HG03565 (cell line): ENCODE data around the gene SLC6A19.

Experiments
- ATAC-seq: cut with Tn5 transposase; IDR thresholded peaks from one replicate; pipeline ENCODE4 v1.9.1; 2021; ENCODE audit warnings: mild to moderate bottlenecking, moderate library complexity; ENCODE audit not compliant: unreplicated experiment

SLC6A19 gene

GRCh38 chr5:1165864-1166263 is 35.5 kb upstream of the SLC6A19 start:
- ATAC-seq: no peak

DNA sequence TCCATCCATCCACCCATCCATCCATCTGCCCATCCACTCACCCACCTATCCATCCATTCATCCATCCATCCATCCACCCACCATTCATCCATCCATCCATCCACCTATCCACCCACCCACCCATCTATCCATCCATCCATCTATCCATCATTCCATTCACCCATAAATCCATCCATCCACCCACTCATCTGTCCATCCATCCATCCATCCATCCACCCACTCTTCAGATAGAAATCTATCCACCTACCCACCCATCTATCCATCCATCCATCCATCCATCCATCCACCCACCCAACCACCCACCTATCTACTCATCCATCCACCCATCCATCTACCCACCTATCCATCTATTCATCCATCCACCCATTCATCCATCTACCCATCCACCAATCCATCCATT is 35.0 kb upstream of the SLC6A19 start:
- no peak for ATAC-seq

GRCh38 chr5:1167361-1167727 is 34.1 kb upstream of the SLC6A19 start:
- no peak for ATAC-seq

- ATAC-seq: peak; percentile 59
Measured at GRCh38 chr5:1167728-1168709, 33.4 kb upstream of the SLC6A19 start.

- ATAC-seq: no peak
Measured at GRCh38 chr5:1168796-1169195, 32.6 kb upstream of the SLC6A19 start.

- ATAC-seq: no peak
Measured at GRCh38 chr5:1169211-1170115, 31.9 kb upstream of the SLC6A19 start.

DNA sequence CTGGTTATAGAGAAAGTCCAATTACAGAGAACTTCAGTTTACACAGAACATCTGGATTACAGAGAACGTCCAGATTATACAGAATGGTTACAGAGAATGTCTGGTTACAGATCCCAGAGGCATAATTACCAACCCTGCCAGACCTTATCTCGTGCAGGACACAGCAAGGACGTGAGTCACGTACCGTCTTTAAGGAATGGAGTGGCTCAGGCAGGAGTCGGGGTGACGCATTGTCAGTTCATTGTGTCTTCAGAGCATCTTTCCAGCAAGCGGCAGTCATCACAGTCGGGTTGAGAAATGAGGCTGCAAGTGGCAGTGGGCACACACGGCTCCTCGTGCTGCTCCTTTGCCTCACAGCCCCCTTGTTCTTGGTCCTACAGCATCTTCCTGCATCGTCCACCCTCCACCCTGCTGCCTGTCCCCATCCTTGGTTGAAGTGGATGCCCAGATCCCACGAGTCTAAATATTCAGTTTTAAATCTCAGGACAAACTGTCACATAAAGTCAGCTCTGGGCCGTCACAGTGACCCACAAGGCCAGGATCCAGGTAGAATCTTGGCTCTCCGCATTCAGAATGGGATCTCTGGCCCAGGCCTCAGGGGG is 30.0 kb upstream of the SLC6A19 start:
- no peak for ATAC-seq

DNA sequence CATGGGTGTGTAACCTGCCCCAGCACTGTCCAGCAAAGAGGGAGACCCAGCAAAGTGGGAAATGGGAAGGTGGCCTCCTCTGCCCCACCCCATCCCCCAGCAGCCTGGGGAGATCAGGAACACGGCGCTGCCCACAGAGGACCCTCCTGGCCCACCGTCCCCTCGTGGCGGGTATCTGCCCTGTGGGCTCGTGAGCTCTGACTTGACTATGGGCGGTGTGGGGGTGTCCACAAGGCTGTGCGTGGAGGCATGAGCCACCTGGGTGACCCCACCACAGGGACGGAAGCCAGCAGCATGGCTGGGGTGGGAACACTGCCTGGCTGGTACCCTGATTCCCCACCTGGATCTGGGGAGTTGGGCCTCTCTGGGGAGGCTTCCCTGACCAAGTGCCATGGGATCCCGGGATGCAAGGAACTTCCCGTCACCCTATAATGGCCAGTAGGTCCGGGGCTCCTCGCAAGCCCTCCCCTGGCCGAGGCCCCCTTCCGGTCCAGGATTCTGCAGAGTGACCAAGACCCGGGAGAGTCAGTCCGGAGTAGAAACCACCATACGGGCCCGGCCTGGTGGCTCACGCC is 29.3 kb upstream of the SLC6A19 start:
- ATAC-seq: no peak

DNA sequence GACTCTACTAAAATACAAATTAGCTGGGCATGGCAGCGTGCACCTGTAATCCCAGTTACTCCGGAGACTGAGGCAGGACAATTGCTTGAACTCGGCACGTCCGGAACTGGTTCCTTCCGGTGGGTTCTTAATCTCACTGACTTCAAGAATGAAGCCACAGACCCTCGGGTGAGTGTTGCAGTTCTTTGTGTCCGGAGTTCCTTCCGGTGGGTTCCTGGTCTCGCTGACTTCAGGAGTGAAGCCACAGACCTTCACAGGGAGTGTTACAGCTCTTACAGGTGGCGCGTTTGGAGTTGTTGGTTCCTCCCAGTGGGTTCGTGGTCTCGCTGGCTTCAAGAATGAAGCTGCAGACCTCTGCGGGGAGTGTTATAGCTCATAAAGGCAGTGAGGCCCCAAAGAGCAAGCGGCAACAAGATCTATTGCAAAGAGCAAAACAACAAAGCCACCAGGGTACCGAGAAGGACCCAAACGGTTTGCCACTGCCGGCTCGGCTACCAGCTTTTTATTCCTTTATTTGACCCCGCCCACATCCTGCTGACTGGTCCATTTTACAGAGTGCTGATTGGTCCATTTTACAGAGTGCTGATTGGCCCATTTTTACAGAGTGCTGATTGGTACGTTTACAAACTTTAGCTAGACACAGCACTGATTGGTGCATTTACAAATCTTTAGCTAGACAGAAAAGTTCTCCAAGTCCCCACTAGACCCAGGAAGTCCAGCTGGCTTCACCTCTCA is 28.6 kb upstream of the SLC6A19 start:
- ATAC-seq: no peak

- no peak for ATAC-seq
Measured at GRCh38 chr5:1173485-1174070, 27.8 kb upstream of the SLC6A19 start.

GRCh38 chr5:1174122-1174936 is 27.1 kb upstream of the SLC6A19 start:
- no peak for ATAC-seq

DNA sequence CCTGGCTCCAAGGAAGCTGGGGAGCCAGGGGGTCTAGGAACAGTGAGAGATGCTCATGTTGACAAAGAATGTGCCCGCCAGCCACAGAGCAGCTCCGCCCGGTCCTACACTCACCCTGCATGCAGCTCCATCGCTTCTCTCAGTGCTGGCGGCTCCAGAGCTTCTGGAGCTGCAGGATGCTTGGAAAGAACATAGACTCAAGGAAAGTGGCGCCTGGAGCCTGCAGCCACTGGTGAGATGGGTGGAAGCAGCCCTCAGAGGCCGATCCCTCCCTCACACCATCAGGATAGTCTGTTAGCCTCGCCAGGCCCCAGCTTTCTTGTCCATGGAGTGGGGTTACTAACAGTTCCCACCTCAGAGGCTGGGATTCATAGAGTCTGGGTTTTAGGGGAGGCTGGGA is 26.4 kb upstream of the SLC6A19 start:
- ATAC-seq: no peak

GRCh38 chr5:1175801-1176472 is 25.5 kb upstream of the SLC6A19 start:
- no peak for ATAC-seq

DNA sequence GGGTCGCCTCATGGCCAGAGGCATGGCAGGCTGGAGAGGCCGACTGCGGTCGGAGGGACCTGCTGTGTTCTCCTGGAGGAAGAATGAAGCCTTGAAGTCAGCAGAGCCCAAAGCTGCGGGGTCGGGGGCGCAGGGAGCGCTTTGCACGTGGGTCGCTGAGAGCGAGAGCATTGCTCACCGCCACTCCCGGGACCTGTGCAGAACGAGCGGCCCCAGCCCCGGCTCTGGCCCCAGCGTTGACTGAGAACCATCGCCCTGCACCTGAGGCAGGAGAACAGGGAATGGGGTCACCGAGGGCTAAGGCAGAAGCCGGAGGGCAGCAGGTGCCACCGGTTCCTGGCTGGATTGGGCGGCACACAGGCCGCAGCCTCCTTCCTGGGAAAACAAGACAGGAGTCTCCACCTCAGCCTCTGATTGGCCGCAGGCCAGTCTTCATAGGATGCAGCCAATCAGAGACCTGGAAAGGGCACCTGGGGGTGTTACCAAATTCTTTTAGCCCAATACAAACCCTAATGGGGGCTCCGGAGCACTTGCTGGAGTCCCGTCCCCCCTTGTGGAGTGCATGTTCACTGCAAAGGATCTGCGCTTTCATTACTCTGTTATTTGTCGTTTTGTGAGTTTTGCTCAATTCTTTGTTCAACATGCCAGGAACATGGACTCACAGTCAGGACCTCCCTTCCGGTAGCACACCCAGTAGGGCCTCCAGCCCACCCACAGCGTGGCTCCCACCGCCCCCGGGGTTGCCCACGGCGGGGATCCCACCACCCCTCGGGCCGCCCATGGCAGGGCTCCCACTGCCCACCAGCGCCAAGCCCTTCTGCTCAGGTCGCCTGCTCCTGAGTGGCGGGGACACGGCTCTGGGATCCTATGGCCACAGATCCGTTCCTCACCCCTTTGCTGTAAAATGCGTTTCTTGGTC is 24.7 kb upstream of the SLC6A19 start:
- ATAC-seq: no peak

DNA sequence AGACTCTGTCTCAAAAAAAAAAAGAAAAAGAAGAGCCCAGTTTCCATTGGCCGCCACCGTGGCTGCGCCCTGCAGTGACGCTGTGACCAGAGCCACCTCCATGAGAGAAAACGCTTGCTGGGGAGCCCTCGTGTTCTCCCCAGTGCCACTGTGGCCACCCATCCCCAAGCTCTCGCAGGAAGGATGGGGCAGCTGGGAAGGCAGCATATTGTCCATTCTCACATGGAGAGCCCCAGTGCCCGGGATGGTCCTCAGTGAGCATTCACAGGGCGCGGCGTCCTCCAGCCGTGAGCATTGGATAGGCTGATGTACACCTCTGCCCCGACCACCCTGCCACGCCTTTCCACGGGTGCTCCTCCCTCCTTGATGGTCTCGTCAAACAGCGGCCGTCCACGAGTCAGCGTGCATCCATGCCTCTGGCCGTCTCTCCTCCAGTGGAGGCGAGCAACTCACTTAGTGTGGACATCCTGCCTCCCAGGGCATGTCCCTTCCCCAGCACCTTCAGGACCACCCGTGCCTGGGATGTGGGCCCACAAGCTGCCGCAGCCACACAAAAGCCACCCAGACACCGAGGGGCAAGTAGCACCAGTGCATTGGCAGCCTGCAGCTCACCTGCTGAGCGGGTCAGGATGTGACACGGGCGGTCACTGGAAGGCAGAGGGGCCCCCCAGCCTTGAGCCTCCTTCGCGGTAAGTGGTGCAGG is 23.4 kb upstream of the SLC6A19 start:
- ATAC-seq: no peak

- no peak for ATAC-seq
Measured at GRCh38 chr5:1178529-1179382, 22.6 kb upstream of the SLC6A19 start.
